Choroid plexus epithelial cell (primary cell): ENCODE measurements around the gene LCE2C.
"Not testable (repeated sequence)": the region's sequence is repeated elsewhere in the genome, so short reads cannot be mapped to it uniquely, and the experiment has no call there.

Experiments used
- DNase-seq: peaks from one replicate; pipeline ENCODE4 v3.0.0-alpha.2; 2010; ENCODE audit warnings: low read depth
- H3K4me3 ChIP-seq: 2 replicates; pipeline ENCODE4 v1.5.1; 2011; ENCODE audit warnings: low read depth, mild to moderate bottlenecking, control low read depth, low read length, moderate library complexity
- CTCF ChIP-seq: conservative IDR thresholded peaks from 2 replicates; pipeline ENCODE4 v1.5.1; 2011; ENCODE audit warnings: low read depth, mild to moderate bottlenecking, control low read depth, inconsistent platforms, low read length, moderate library complexity

LCE2C gene

GRCh38 chr1:152656459-152656858, 18.6 kb upstream of the LCE2C start:
- H3K4me3 ChIP-seq: no peak overlapping the region
- DNase-seq: no peak
- no peak for TF ChIP-seq CTCF

- DNase-seq: no peak
- no peak for TF ChIP-seq CTCF
- H3K4me3 ChIP-seq: no peak overlapping the region
Observed at GRCh38 chr1:152657677-152658076, 17.4 kb upstream of the LCE2C start.

GRCh38 chr1:152658649-152659048, 16.4 kb upstream of the LCE2C start:
- no peak overlapping the region for H3K4me3 ChIP-seq
- TF ChIP-seq CTCF: no peak
- no peak for DNase-seq

GRCh38 chr1:152663098-152663497, 12.0 kb upstream of the LCE2C start, which contains the start of gene LCE2D:
Gene LCE2D (plus strand): TSS chr1:152663380. CDS start chr1:152664106, 726 bp downstream.
- TF ChIP-seq CTCF: no peak
- no peak within 1 kb of the TSS for H3K4me3 ChIP-seq

GRCh38 chr1:152666171-152666570, 8.9 kb upstream of the LCE2C start:
- not testable (repeated sequence) for H3K4me3 ChIP-seq, DNase-seq

More at GRCh38 chr1:152663098-152663497, 12.0 kb upstream of the LCE2C start, which contains the start of gene LCE2D:
- DNase-seq: no peak

GRCh38 chr1:152667648-152668047, 7.4 kb upstream of the LCE2C start:
- DNase-seq: no peak
- TF ChIP-seq CTCF: no peak

GRCh38 chr1:152673016-152673415, 2.1 kb upstream of the LCE2C start:
- TF ChIP-seq CTCF: no peak
- no peak overlapping the region for H3K4me3 ChIP-seq
- DNase-seq: no peak

More at GRCh38 chr1:152667648-152668047, 7.4 kb upstream of the LCE2C start:
- no peak overlapping the region for H3K4me3 ChIP-seq
